SH-SY5Y (cell line): ENCODE results near the gene GRM8.

Source experiments
- GATA2 ChIP-seq: IDR thresholded peaks from 2 replicates; pipeline ENCODE4 v1.6.1; 2011; ENCODE audit warnings: mild to moderate bottlenecking, low read depth, low read length
- GATA3 ChIP-seq: IDR thresholded peaks from 2 replicates; pipeline ENCODE4 v1.6.1; 2011; ENCODE audit warnings: low read depth, mild to moderate bottlenecking, low read length, moderate library complexity

DNA sequence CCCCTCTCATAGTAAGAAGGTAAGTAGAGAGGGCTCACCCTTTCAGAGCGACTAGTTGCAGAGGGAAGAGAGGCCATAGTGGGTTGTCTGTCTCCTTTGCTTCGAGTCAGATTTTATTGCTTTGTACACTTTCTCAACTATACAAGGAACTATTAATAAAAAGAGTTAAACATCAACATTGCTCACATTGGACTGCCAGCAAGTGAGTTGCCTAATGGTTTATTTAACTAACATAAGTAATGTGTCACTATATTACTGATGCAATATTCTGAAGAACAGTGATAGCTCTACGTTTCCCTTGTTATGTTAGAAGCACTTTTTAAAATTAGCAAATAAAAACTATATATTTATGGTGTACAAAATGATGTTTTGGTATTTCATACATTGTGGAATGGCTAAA lies 451.0 kb downstream of the GRM8 start:
- TF ChIP-seq GATA2 (no peak), GATA3 (no peak)
